ENCODE data around the gene CDK18.

CDK18 gene

DNA sequence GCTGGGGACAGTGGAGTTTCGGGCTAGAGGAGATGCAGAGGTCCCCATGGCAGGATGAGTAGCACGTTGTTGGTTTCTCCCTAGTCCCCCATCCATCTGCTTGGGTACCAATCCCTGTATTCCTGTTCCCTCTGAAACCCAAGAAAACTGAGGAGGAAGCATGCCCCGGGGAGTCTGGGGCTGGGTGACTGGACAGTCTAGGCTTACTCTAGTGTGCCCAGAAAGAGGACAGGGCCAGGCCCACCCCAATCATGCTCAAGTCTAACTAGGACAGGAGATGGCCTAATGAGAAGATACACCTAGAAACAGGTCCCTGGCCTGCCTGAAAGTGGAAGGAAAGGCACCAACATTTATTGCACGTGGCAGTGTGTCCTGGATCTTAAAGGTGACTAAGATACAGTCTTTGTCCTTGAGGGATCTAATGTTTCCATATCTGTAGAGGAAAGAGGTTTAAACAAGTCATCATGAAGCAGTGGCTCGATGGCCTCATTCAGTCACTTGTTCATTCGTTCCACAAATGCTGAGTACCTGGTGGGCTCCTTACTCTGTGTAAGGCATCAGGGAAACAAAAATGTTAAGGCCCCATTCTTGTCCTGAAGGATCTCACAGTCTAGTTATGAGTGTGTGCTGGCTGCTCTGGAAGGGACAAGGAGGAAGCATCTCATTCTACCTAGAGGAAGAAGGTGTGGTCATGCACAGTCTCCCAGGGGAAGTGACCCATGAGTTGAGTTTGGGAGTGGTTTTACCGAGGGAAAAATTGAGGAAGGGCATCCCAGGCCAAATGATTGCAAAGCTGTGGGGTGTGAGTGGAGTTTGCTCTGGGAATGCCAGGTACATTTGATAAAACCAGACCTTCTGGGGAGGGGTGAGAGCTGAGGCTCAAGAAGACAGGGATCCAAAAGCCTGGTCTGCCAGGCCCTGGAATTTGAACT, 10.0 kb downstream of the CDK18 start:
- no peak for TF ChIP-seq Cebpa-rat (IDR thresholded peaks at IDR 0.05)

DNA sequence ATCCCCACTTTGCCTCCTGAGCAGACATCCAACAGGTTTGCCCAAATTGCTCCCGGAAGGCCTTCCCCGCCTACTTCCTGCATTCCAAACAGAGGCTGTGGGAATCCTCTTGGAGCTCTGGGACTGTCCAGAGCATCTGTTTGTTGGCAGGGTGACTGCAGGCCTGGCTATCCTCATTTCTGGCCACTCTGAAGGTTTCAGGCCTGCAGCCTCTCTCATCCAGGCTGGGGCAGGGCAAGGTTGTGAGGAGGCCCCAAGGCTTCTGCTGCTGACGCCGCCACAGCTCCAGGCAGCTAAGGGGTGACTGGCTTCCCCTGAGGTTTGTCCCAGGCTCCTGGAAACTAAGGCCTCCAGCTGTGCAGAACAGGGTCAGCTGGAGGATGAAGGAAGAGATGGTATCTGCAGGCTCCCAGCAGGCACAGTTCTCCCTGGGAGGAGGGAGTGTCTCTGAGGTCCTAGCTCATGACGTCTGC, 11.3 kb downstream of the CDK18 start:
- no peak for TF ChIP-seq Cebpa-rat (IDR thresholded peaks at IDR 0.05)
- Histone ChIP-seq H4K20me1 (peaks cover 0 to 78% (median 49%) of the 10 kb centered on the region in 11 experiments; a peak in 16 of 22 replicates), H3K4me2 (peak overlapping the region in 5 of 11 experiments; percentile 0 to 25 (median 11); a peak in 4 of 22 replicates)

More for the DNA sequence above, 10.0 kb downstream of the CDK18 start:
- Histone ChIP-seq H4K20me1 (peaks cover 0 to 80% (median 44%) of the 10 kb centered on the region in 11 experiments; a peak in 17 of 22 replicates), H3K27me3 (no peaks in the 10 kb centered on the region), H3K9ac (no peak overlapping the region; a peak in 1 of 22 replicates), H3K4me3 (no peak overlapping the region), H3K27ac (no peak overlapping the region), H3K4me2 (peak overlapping the region; percentile 25 to 70 (median 54); a peak in 21 of 22 replicates), H3K36me3 (no peaks in the 10 kb centered on the region), H3K4me1 (peaks cover 34 to 54% (median 47%) of the 10 kb centered on the region in 10 experiments), H3K9me3 (replicated peaks in 1 of 11) (no peaks in the 10 kb centered on the region)

DNA sequence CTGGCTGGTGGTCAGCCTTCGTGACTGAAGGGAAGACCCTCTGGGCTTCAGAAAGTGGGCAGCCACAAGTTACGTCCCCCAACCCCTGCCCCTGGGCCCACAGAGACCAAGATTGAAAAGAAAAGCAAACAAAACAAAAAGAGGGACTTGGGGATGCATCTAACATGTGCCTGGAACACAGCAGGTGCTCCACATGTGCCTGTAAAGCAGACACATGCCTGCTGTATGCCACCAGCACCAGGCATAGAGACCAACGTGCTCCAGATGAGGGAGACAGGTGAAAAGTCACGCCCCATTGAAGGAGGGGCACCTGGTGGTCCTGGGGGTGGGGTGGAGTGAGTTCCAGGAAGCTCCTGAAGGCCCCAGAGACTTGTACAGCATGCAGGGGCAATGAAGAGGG, 11.9 kb downstream of the CDK18 start:
- Histone ChIP-seq H3K9ac (no peak overlapping the region), H3K27ac (no peak overlapping the region), H3K9me3 (replicated peaks in 1 of 11) (no peaks in the 10 kb centered on the region), H4K20me1 (peaks cover 0 to 76% (median 48%) of the 10 kb centered on the region in 11 experiments; a peak in 16 of 22 replicates), H3K36me3 (no peaks in the 10 kb centered on the region; a peak in 1 of 22 replicates), H3K27me3 (no peaks in the 10 kb centered on the region), H3K4me1 (peaks cover 32 to 54% (median 47%) of the 10 kb centered on the region in 10 experiments), H3K4me2 (peak overlapping the region in 3 of 11 experiments; percentile 4 to 13 (median 11); a peak in 3 of 22 replicates), H3K4me3 (no peak overlapping the region)
- TF ChIP-seq Cebpa-rat (IDR thresholded peaks at IDR 0.05) = no peak

More for the DNA sequence above, 11.3 kb downstream of the CDK18 start:
- no peak overlapping the region for H3K27ac ChIP-seq
- peak overlapping the region in 1 of 11 experiments; percentile 12; a peak in 2 of 22 replicates for H3K9ac ChIP-seq
- no peaks in the 10 kb centered on the region for H3K36me3 ChIP-seq
- no peak overlapping the region for H3K4me3 ChIP-seq
- peaks cover 34 to 53% (median 48%) of the 10 kb centered on the region in 10 experiments for H3K4me1 ChIP-seq
- H3K27me3 ChIP-seq = no peaks in the 10 kb centered on the region
- H3K9me3 ChIP-seq (replicated peaks in 1 of 11) = no peaks in the 10 kb centered on the region

DNA sequence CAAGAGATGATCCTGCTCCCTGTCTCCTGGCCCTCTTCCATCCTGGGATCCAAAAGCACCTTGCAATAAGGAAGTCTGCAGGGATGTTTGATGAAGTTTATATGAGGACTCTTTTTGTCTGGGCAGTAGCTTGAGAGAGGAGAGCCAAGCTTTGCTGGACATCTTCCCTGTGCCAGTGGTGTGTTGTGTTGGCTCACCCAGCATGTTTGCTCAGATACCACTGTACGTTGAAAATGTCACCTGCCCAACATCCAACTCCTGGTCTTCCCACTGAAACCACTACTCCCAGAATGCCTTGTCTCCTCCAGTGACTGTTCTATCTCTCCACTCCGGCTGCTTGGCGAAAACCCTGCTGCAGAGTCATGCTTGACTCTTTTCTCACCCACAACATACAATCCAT, 12.8 kb downstream of the CDK18 start:
- no peak for TF ChIP-seq Cebpa-rat (IDR thresholded peaks at IDR 0.05)
- Histone ChIP-seq H3K9ac (no peak overlapping the region), H4K20me1 (peaks cover 0 to 84% (median 47%) of the 10 kb centered on the region in 11 experiments; a peak in 16 of 22 replicates), H3K36me3 (no peaks in the 10 kb centered on the region; a peak in 1 of 22 replicates), H3K4me1 (peaks cover 23 to 51% (median 47%) of the 10 kb centered on the region in 10 experiments), H3K4me2 (no peak overlapping the region), H3K9me3 (replicated peaks in 1 of 11) (no peaks in the 10 kb centered on the region), H3K27ac (no peak overlapping the region), H3K4me3 (no peak overlapping the region), H3K27me3 (no peaks in the 10 kb centered on the region)

DNA sequence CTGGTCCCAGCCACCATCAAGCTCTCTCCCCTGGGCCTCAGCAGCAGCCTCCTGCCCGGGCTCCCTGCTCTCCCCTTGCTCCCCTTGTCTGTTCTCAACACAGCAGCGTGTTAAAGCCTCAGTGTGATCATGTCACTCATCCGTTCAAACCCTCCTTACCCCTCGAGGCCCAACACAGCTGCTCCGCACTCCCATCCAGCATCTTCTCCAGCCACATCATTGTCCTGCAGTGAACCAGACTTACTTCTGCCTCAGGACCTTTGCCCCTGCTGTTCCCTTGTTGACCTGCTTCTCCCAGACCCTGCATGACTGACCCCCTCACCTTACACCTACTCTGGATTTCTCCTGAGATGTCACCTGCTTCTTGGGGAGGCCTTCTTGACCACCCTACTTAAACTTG, 13.3 kb downstream of the CDK18 start:
- H3K36me3 ChIP-seq = no peaks in the 10 kb centered on the region; a peak in 1 of 22 replicates
- no peaks in the 10 kb centered on the region for H3K27me3 ChIP-seq

DNA sequence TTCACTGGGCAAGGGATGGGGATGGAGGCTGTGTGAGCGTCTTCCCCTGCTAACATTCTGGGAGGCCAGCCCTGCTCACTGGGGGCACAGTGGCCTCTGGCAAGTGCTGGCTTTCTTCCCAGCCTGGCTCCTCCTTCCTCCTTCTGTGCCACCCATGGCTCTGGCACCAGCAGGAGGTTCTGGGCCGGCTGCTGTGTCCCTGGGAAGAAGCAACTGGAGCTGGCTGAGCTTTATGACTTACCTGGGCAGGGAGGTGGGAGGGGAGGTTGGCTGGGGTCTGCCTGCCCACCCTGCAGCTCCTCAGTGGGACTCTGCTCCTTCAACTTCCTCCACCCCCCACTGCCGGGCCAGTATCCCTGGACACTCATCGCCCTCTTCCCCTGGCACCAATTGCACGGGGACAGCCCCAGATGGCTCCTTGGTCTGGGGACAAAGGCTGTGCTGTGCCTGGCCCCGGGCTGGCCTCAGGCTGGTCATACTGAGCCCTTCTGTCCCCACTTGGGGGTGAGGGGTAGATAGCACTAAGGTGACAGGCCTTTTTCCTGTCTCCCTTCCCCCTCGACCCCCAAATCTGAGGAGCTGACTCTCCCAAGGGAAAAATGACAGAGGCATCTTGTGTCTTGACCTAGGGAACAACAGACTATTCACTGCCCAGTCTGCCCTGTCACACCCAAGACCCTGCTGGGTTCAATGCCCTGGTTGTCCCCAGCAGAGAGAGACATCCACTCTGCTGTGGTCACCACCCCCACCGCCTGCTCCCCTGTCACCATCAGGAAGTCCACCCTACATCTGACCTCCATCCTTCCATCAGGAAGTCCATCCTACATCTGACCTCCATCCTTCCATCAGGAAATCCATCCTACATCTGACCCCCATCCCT, 14.4 kb downstream of the CDK18 start:
- H3K9ac ChIP-seq = no peak overlapping the region
- H3K27ac ChIP-seq = no peak overlapping the region
- no peaks in the 10 kb centered on the region for H3K9me3 ChIP-seq (replicated peaks in 1 of 11)
- H3K4me3 ChIP-seq = no peak overlapping the region
- H3K4me1 ChIP-seq = peaks cover 13 to 39% (median 34%) of the 10 kb centered on the region in 10 experiments
- H4K20me1 ChIP-seq = peaks cover 0 to 81% (median 43%) of the 10 kb centered on the region in 11 experiments; a peak in 18 of 22 replicates
- TF ChIP-seq Cebpa-rat (IDR thresholded peaks at IDR 0.05) = no peak
- H3K36me3 ChIP-seq = no peaks in the 10 kb centered on the region; a peak in 1 of 22 replicates
- H3K27me3 ChIP-seq = no peaks in the 10 kb centered on the region
- H3K4me2 ChIP-seq = no peak overlapping the region

More for the DNA sequence above, 13.3 kb downstream of the CDK18 start:
- Histone ChIP-seq H3K4me2 (no peak overlapping the region), H3K27ac (no peak overlapping the region), H3K4me3 (no peak overlapping the region), H4K20me1 (peaks cover 0 to 84% (median 43%) of the 10 kb centered on the region in 11 experiments; a peak in 16 of 22 replicates), H3K4me1 (peaks cover 18 to 47% (median 44%) of the 10 kb centered on the region in 10 experiments), H3K9ac (no peak overlapping the region), H3K9me3 (replicated peaks in 1 of 11) (no peaks in the 10 kb centered on the region)
- no peak for TF ChIP-seq Cebpa-rat (IDR thresholded peaks at IDR 0.05)

DNA sequence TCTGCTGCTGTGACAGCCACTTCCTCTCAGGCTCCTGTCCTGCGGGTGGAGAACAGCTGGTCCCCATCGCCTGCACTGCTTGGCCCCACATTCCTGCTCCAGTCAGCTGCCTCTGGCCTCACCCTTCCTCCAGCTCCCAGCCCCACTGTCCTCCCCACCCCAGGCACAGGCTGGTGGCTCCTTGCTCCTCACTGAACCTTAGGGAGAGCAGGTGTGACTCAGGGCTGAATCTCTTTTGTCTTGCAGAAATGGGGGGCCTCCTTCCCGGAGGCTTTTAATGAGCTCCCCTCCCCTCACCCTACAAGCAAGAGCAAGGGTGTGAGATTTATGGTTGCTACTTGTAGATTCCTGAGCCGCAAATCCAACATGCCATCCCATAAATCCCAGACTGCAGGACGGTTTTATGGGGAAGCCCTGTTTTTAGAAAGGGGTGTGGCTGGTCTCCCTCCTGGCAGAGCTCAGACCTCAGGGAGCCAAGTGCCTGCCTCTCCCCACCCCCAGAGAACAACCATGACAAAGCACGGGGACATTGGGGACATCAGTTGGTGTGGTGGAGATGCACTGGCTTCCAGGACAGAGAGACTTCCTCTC, 15.2 kb downstream of the CDK18 start:
- Histone ChIP-seq H3K9ac (no peak overlapping the region), H3K27me3 (no peaks in the 10 kb centered on the region), H3K9me3 (replicated peaks in 1 of 11) (no peaks in the 10 kb centered on the region), H3K4me3 (no peak overlapping the region), H3K27ac (no peak overlapping the region), H3K4me2 (peak overlapping the region in 1 of 11 experiments; percentile 10; a peak in 1 of 22 replicates), H3K36me3 (peaks cover 0 to 2% (median 0%) of the 10 kb centered on the region in 11 experiments; a peak in 3 of 22 replicates), H4K20me1 (peaks cover 0 to 80% (median 39%) of the 10 kb centered on the region in 11 experiments; a peak in 16 of 22 replicates), H3K4me1 (peaks cover 7 to 35% (median 28%) of the 10 kb centered on the region in 10 experiments)
- TF ChIP-seq Cebpa-rat (IDR thresholded peaks at IDR 0.05) = no peak

DNA sequence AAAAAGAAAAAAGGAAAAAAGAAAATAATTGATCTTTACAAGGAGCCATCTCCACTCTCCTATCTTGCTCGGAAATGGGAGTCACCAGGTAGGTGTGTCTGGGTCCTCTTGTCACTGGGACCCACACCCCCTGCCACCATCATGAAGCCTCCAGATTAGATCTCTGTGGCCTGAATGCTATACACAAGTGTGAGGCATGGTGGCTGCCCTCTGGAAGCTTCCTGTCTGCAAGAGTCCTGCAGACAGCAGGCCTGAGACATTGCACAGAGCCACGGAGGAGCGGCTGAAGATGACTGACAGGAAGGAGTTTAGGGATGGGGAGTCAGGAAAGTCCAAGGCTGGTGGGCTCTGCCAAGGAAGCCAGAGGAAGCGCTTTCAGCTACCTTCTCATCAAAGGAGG, 16.2 kb downstream of the CDK18 start:
- peaks cover 0 to 28% (median 19%) of the 10 kb centered on the region in 10 experiments; a peak in 16 of 20 replicates for H3K4me1 ChIP-seq
- H3K27me3 ChIP-seq = no peaks in the 10 kb centered on the region
- no peak overlapping the region for H3K9ac ChIP-seq
- no peak overlapping the region for H3K4me3 ChIP-seq
- H3K36me3 ChIP-seq = peaks cover 0 to 11% (median 0%) of the 10 kb centered on the region in 11 experiments; a peak in 5 of 22 replicates
- H3K9me3 ChIP-seq (replicated peaks in 1 of 11) = no peaks in the 10 kb centered on the region
- H3K27ac ChIP-seq = no peak overlapping the region
- TF ChIP-seq Cebpa-rat (IDR thresholded peaks at IDR 0.05) = no peak
- no peak overlapping the region for H3K4me2 ChIP-seq
- peaks cover 0 to 72% (median 38%) of the 10 kb centered on the region in 11 experiments; a peak in 16 of 22 replicates for H4K20me1 ChIP-seq
